K562 (cell line): ENCODE measurements around the gene SIPA1L2. TPM values are rescaled to one million over a fixed set of nuclear protein-coding genes. Genes with fewer than 3 reads are reported as not detected.

ENCODE experiments used
- ATAC-seq: fragments of 200-7000 bp; cut with Tn5 transposase; 3 replicates; pipeline ENCODE4 v1.9.1; 2020; ENCODE audit warnings: moderate library complexity
- BruUV-seq: library from RNA; stranded (reverse); fragments of 400-500 nt; replicated peaks from 2 replicates; lab custom pipeline; 2021; lab: Mats Ljungman, UMichigan
- CTCF ChIA-PET: fragments of 300-600 bp; formaldehyde crosslinking; extraction: SDS; loops from one replicate; lab custom pipeline; 2021; ENCODE audit warnings: low intra/inter-chr PET ratio; lab: Yijun Ruan, JAX
- POLR2A ChIA-PET: fragments of 300-600, 350-650 bp; sonication (Branson Sonifier 250); formaldehyde crosslinking; extraction: SDS; loops from one replicate; lab custom pipeline; 2021; ENCODE audit warnings: antibody characterized with exemption, inconsistent platforms; lab: Yijun Ruan, JAX
- DNase-seq, 4 experiments: peaks; one replicate each; pipeline versions ENCODE4 v3.0.0 to v3.0.0-alpha.2; 2011 to 2018; ENCODE audit warnings: low spot score in 3 of 4, mixed read lengths in 3 of 4; ENCODE audit errors: extremely low read depth in 1 of 4
- FAIRE-seq: peaks from 2 replicates; lab custom pipeline; 2011; peaks lifted over from hg19 to GRCh38; lab: Jason Lieb, UNC
- H2AFZ ChIP-seq: 2 replicates; pipeline ENCODE4 v1.6.0; 2011; ENCODE audit warnings: low read depth, low read length, control low read depth, inconsistent platforms
- H3K27ac ChIP-seq: fragments of 200-600 bp; 3 replicates; pipeline ENCODE4 v1.8.0; 2011; ENCODE audit warnings: low read depth, mild to moderate bottlenecking, control low read depth, inconsistent platforms, low read length, moderate library complexity, mixed read lengths; ENCODE audit errors: extremely low read depth
- H3K27me3 ChIP-seq, 2 experiments: fragments of 300-600 bp in 1 of 2; 2 replicates in 1 of 2; 3 replicates in 1 of 2; pipeline versions ENCODE4 v1.6.0 to v1.8.0; 2011; ENCODE audit warnings: inconsistent platforms in 2 of 2, low read length in 2 of 2, mild to moderate bottlenecking in 1 of 2, mixed read lengths in 1 of 2, moderate library complexity in 1 of 2; ENCODE audit not compliant: control insufficient read depth in 2 of 2, insufficient read depth in 2 of 2
- H3K36me3 ChIP-seq: fragments of 300-600 bp; 3 replicates; pipeline ENCODE4 v1.8.0; 2011; ENCODE audit warnings: mild to moderate bottlenecking, low read length, inconsistent platforms; ENCODE audit not compliant: control insufficient read depth, insufficient read depth
- H3K4me1 ChIP-seq, 2 experiments: fragments of 200-600 bp in 1 of 2; replicated peaks in 1 of 2; 2 replicates in 1 of 2; 3 replicates in 1 of 2; pipeline versions ENCODE4 v1.5.1 to v1.8.0; 2011; ENCODE audit warnings: inconsistent platforms in 2 of 2, low read length in 2 of 2, mild to moderate bottlenecking in 1 of 2, mixed read lengths in 1 of 2, moderate library complexity in 1 of 2; ENCODE audit not compliant: control insufficient read depth in 2 of 2, insufficient read depth in 2 of 2
- H3K4me2 ChIP-seq: 2 replicates; pipeline ENCODE4 v1.6.1; 2011; ENCODE audit warnings: low read length, control low read depth, inconsistent platforms, mixed read lengths; ENCODE audit not compliant: insufficient read depth
- H3K4me3 ChIP-seq: fragments of 200-600 bp; sonication (generic), shearing (Covaris generic); 2 replicates; pipeline ENCODE4 v1.5.1; 2016; ENCODE audit warnings: control low read depth, inconsistent platforms
- H3K79me2 ChIP-seq: fragments of 200-600 bp; 3 replicates; pipeline ENCODE4 v1.8.0; 2011; ENCODE audit warnings: low read length, inconsistent platforms; ENCODE audit not compliant: control insufficient read depth, insufficient read depth
- H3K9ac ChIP-seq, 2 experiments: 2 replicates each; pipeline versions ENCODE4 v1.6.0 to v1.6.1; 2011; ENCODE audit warnings: low read depth in 2 of 2, low read length in 2 of 2, control low read depth in 1 of 2, inconsistent platforms in 1 of 2, mild to moderate bottlenecking in 1 of 2, mixed read lengths in 1 of 2; ENCODE audit not compliant: insufficient read depth in 1 of 2
- H3K9me1 ChIP-seq: one replicate; pipeline ENCODE4 v1.6.0; 2011; ENCODE audit warnings: inconsistent platforms, mild to moderate bottlenecking, low read length, moderate library complexity; ENCODE audit not compliant: control insufficient read depth, insufficient read depth
- H3K9me3 ChIP-seq: replicated peaks from 2 replicates; pipeline ENCODE4 v1.5.1; 2011; ENCODE audit warnings: low read depth, low read length, inconsistent platforms; ENCODE audit not compliant: control insufficient read depth, insufficient read depth
- H4K20me1 ChIP-seq: replicated peaks from 2 replicates; pipeline ENCODE4 v1.6.1; 2011; ENCODE audit warnings: low read length, inconsistent platforms, mixed read lengths; ENCODE audit not compliant: control insufficient read depth, insufficient read depth
- GABPB2 ChIP-seq: fragments of 250-450 bp; sonication (Bioruptor Pico); conservative IDR thresholded peaks from 2 replicates; pipeline ENCODE4 v1.5.1; 2021; ENCODE audit warnings: mild to moderate bottlenecking
- WGBS: fragments of 100-300 bp; shearing (Covaris generic); methylation state at CpG from one replicate; pipeline ENCODE4 v1.1.6; 2016; ENCODE audit warnings: low coverage, mixed read lengths; ENCODE audit not compliant: insufficient coverage; ENCODE audit errors: missing lambda C conversion rate; 5-methylcytosine and 5-hydroxymethylcytosine counted together
- in situ Hi-C: fragments of 300-500 bp; cut with MboI; formaldehyde crosslinking; loops from 4 replicates; pipeline ENCODE4 v1.15.0; 2018; ENCODE audit warnings: inconsistent platforms, mixed read lengths
- intact Hi-C: fragments of 100-400 bp; cut with micrococcal nuclease; formaldehyde crosslinking; loops from 2 replicates; pipeline ENCODE4 v1.14.2; 2022
- polyA plus RNA-seq, 8 experiments: library from polyadenylated mRNA; depleted of rRNA in 4 of 8; stranded (reverse) in 5 of 8; unstranded in 3 of 8; fragments of >200 nt; fragmentation: Nextera tagmentation in 2 of 8; fragmentation: Illumina TruSeq in 1 of 8; extraction: Ambion mirVana in 2 of 8; extraction: Trizol in 1 of 8; gene quantifications; 2 replicates each; pipeline versions ENCODE4 v1.2.1 to v1.2.3, GENCODE V29; 2011 to 2014; ENCODE audit warnings: inconsistent platforms in 1 of 8, missing spikeins in 1 of 8
- total RNA-seq, 7 experiments: library from RNA; depleted of rRNA in 6 of 7; stranded (reverse); fragments of >200 nt in 6 of 7; fragmentation: Illumina TruSeq in 2 of 7; extraction: Trizol in 2 of 7; gene quantifications; 2 replicates each; pipeline versions ENCODE4 v1.2.1 to v1.2.3, GENCODE V29; 2011 to 2021; ENCODE audit warnings: low replicate concordance in 1 of 7
- TF ChIP-seq, protein P1 (sequence below): fragments of 450-650 bp; IDR thresholded peaks from 2 replicates; pipeline ENCODE4 v1.6.1; 2018; ENCODE audit not compliant: partially characterized antibody

SIPA1L2 gene
- total and polyA plus RNA-seq, 9 of the 15 experiments (the other 6 are each of a cell fraction or from before 2014, with no cell fraction given): 0.04 to 0.22 (median 0.06) TPM; not detected in 5

DNA sequence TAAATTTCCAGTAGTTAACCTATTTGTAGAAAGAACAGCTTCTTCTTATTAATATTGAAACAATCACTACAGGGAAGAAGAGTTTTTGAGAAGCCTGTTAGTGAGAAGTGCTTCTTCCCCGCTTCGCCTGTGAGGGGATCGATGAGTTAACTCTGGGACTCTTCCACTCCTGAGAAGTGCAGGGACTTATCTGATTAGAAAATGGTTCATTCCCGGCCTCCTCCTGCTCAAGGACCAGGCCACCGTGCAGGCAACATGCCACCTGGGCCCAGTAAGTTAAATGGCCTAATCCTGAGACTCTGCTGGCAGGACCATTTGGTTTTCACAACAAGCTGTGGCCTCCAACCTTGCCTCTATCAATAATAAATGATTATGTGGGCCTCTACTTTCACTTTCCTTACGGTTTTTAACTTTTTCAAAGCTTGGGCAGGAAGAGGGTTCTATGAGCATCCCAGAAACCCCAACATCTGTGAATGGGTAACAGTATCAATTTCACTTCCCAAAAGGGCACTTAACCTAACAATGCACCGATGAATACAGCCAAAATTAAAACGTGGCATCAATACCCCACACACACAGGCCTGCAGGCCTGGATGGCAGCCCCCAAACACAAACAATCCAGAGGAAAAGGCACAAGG is 33.1 kb downstream of the SIPA1L2 start:
- Histone ChIP-seq H4K20me1 (no peaks in the 10 kb centered on the region), H3K9me1 (no peaks in the 10 kb centered on the region), H3K4me3 (no peak overlapping the region), H3K79me2 (no peaks in the 10 kb centered on the region), H3K27me3 (no peaks in the 10 kb centered on the region; a peak in 1 of 5 replicates), H3K9me3 (no peaks in the 10 kb centered on the region)
- CTCF ChIA-PET: no interaction called here
- FAIRE-seq (no peak), DNase-seq (no peak)
- intact Hi-C loops: no loop called here
- POLR2A ChIA-PET: interaction anchor here (0.5 kb wide), 1 partner anchor 34 kb away, joined by 3 read pairs; no protein-coding TSS in a partner anchor
- WGBS: 10% methylated on average over 8 of the region's 8 CpGs
- TF ChIP-seq, protein P1, sequence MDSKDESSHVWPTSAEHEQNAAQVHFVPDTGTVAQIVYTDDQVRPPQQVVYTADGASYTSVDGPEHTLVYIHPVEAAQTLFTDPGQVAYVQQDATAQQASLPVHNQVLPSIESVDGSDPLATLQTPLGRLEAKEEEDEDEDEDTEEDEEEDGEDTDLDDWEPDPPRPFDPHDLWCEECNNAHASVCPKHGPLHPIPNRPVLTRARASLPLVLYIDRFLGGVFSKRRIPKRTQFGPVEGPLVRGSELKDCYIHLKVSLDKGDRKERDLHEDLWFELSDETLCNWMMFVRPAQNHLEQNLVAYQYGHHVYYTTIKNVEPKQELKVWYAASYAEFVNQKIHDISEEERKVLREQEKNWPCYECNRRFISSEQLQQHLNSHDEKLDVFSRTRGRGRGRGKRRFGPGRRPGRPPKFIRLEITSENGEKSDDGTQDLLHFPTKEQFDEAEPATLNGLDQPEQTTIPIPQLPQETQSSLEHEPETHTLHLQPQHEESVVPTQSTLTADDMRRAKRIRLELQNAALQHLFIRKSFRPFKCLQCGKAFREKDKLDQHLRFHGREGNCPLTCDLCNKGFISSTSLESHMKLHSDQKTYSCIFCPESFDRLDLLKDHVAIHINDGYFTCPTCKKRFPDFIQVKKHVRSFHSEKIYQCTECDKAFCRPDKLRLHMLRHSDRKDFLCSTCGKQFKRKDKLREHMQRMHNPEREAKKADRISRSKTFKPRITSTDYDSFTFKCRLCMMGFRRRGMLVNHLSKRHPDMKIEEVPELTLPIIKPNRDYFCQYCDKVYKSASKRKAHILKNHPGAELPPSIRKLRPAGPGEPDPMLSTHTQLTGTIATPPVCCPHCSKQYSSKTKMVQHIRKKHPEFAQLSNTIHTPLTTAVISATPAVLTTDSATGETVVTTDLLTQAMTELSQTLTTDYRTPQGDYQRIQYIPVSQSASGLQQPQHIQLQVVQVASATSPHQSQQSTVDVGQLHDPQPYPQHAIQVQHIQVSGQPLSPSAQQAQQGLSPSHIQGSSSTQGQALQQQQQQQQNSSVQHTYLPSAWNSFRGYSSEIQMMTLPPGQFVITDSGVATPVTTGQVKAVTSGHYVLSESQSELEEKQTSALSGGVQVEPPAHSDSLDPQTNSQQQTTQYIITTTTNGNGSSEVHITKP: peak; percentile 68
- TF ChIP-seq GABPB2 (CRISPR knock-in tag): no peak
- TF ChIP-seq, all 486 proteins: peak for 1
- no peak overlapping the region for H3K4me2 ChIP-seq
- H2AFZ ChIP-seq: no peak overlapping the region
- BruUV-seq: no TSS peak
- ATAC-seq: no peak
- in situ Hi-C loops: no loop called here
- no peak overlapping the region for H3K9ac ChIP-seq
- H3K36me3 ChIP-seq: no peaks in the 10 kb centered on the region
- no peaks in the 10 kb centered on the region; a peak in 1 of 5 replicates for H3K4me1 ChIP-seq
- H3K27ac ChIP-seq: no peak overlapping the region
